Neural cell (in vitro differentiated cells): Measurements from ENCODE around the gene PDE4D. TPM values are rescaled to one million over a fixed set of nuclear protein-coding genes. Genes with fewer than 3 reads are reported as not detected.

Source experiments
- H2AFZ ChIP-seq: fragments of 200-600, 300-800 bp; sonication (generic), shearing (Covaris generic); 2 replicates; pipeline ENCODE4 v1.6.0; 2014; ENCODE audit warnings: low read depth, mild to moderate bottlenecking, antibody characterized with exemption, low read length, moderate library complexity
- H3F3A ChIP-seq: fragments of 200-600 bp; shearing (Covaris generic); 2 replicates; pipeline ENCODE4 v1.6.1; 2016; ENCODE audit warnings: mild to moderate bottlenecking, moderate library complexity, mixed read lengths, antibody characterized with exemption, low read length; ENCODE audit not compliant: insufficient read depth, poor library complexity, severe bottlenecking
- H3K27ac ChIP-seq: fragments of 200-600, 300-800 bp; sonication (generic), shearing (Covaris generic); 2 replicates; pipeline ENCODE4 v1.5.1; 2014; ENCODE audit warnings: mild to moderate bottlenecking, low read length, moderate library complexity
- H3K27me3 ChIP-seq: fragments of 300-800, 200-600 bp; sonication (generic), shearing (Covaris generic); 2 replicates; pipeline ENCODE4 v1.6.0; 2014; ENCODE audit warnings: mild to moderate bottlenecking, low read depth, low read length, moderate library complexity; ENCODE audit not compliant: insufficient read depth
- H3K36me3 ChIP-seq: fragments of 300-800, 200-600 bp; sonication (generic), shearing (Covaris generic); 2 replicates; pipeline ENCODE4 v1.5.1; 2014; ENCODE audit warnings: mild to moderate bottlenecking, antibody characterized with exemption, low read length, moderate library complexity; ENCODE audit not compliant: insufficient read depth
- H3K4me2 ChIP-seq: fragments of 300-800, 200-600 bp; sonication (generic), shearing (Covaris generic); 2 replicates; pipeline ENCODE4 v1.6.0; 2014; ENCODE audit warnings: mild to moderate bottlenecking, low read length
- H3K4me3 ChIP-seq: fragments of 300-800, 200-600 bp; sonication (generic), shearing (Covaris generic); 2 replicates; pipeline ENCODE4 v1.5.1; 2014; ENCODE audit warnings: mild to moderate bottlenecking, low read length, moderate library complexity
- H3K79me2 ChIP-seq: fragments of 200-600 bp; shearing (Covaris generic); replicated peaks from 2 replicates; pipeline ENCODE4 v1.6.0; 2014; ENCODE audit warnings: mild to moderate bottlenecking, low read length, moderate library complexity; ENCODE audit not compliant: insufficient read depth
- H3K9ac ChIP-seq: fragments of 300-800, 200-600 bp; sonication (generic), shearing (Covaris generic); 2 replicates; pipeline ENCODE4 v1.6.1; 2016; ENCODE audit warnings: mild to moderate bottlenecking, low read length, mixed read lengths
- H3K9me2 ChIP-seq: fragments of 200-600 bp; shearing (Covaris generic); 2 replicates; pipeline ENCODE4 v1.6.1; 2016; ENCODE audit warnings: mild to moderate bottlenecking, low read length, mixed read lengths; ENCODE audit not compliant: insufficient read depth
- H3K9me3 ChIP-seq: fragments of 200-600, 300-800 bp; sonication (generic), shearing (Covaris generic); 2 replicates; pipeline ENCODE4 v1.6.1; 2016; ENCODE audit warnings: mild to moderate bottlenecking, mixed run types, low read length, moderate library complexity, mixed read lengths
- H4K20me1 ChIP-seq: fragments of 200-600 bp; shearing (Covaris generic); 2 replicates; pipeline ENCODE4 v1.6.1; 2016; ENCODE audit warnings: mild to moderate bottlenecking, mixed run types; ENCODE audit not compliant: insufficient read depth
- EP300 ChIP-seq: fragments of 450-650 bp; conservative IDR thresholded peaks from 2 replicates; pipeline ENCODE4 v1.6.1; 2014; ENCODE audit warnings: antibody characterized with exemption, mild to moderate bottlenecking, moderate library complexity; ENCODE audit not compliant: poor library complexity, severe bottlenecking
- EZH2 ChIP-seq: fragments of 200-600, 300-800 bp; shearing (Covaris generic), sonication (generic); IDR thresholded peaks from 2 replicates; pipeline ENCODE4 v1.6.1; 2014; ENCODE audit warnings: antibody characterized with exemption, low read length, borderline replicate concordance, mild to moderate bottlenecking; ENCODE audit not compliant: insufficient read depth, poor library complexity, severe bottlenecking
- MXI1 ChIP-seq: fragments of 450-650 bp; conservative IDR thresholded peaks from 2 replicates; pipeline ENCODE4 v1.6.1; 2014; ENCODE audit warnings: antibody characterized with exemption, mild to moderate bottlenecking; ENCODE audit not compliant: poor library complexity, severe bottlenecking
- POLR2AphosphoS5 ChIP-seq: IDR thresholded peaks from 2 replicates; pipeline ENCODE4 v1.6.1; 2012
- RAD21 ChIP-seq: fragments of 450-650 bp; conservative IDR thresholded peaks from 2 replicates; pipeline ENCODE4 v1.6.1; 2014; ENCODE audit warnings: antibody characterized with exemption, mild to moderate bottlenecking, moderate library complexity
- SMC3 ChIP-seq: fragments of 450-650 bp; conservative IDR thresholded peaks from 2 replicates; pipeline ENCODE4 v1.6.1; 2014; ENCODE audit warnings: antibody characterized with exemption, mild to moderate bottlenecking, moderate library complexity; ENCODE audit not compliant: poor library complexity
- TAF1 ChIP-seq: IDR thresholded peaks from 2 replicates; pipeline ENCODE4 v1.6.1; 2012; ENCODE audit warnings: low read depth
- polyA plus RNA-seq: library from polyadenylated mRNA; depleted of rRNA; stranded (reverse); fragments of >200 nt; gene quantifications from 2 replicates; pipeline ENCODE4 v1.2.3, GENCODE V29; 2014
- TF ChIP-seq, protein P1 (sequence below): IDR thresholded peaks from 2 replicates; pipeline ENCODE4 v1.6.1; 2012; ENCODE audit warnings: borderline replicate concordance
- TF ChIP-seq, protein P2 (sequence below): fragments of 450-650 bp; IDR thresholded peaks from 2 replicates; pipeline ENCODE4 v1.5.1; 2014; ENCODE audit warnings: antibody characterized with exemption, mild to moderate bottlenecking, moderate library complexity; ENCODE audit not compliant: poor library complexity, severe bottlenecking

The PDE4D gene
- polyA plus RNA-seq, 1 donor from 2014 or later, result 42.8 TPM

DNA sequence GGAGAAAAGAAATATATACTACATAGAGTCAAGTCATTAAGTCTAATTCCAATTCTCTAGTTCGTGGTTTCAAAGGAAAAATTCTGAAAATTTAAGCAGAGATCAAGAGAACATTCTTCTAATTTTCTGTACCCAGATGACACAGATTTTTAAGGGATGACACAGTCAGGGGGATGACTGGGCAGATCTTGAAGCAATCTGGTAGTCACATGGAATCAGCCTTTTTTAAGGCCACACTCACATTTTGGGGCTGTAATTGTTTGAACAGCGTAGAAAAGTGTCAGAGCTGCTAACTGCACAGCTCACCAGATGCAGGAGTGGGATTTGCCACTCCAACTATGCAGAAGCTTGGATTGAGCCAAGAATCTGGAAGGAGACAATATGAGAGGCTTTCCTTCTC is 20.4 kb downstream of the PDE4D start:
- H3K9me3 ChIP-seq, result no peaks in the 10 kb centered on the region
- H3K36me3 ChIP-seq, result no peaks in the 10 kb centered on the region
- H3F3A ChIP-seq, result no peaks in the 10 kb centered on the region
- H3K4me2 ChIP-seq, result no peak overlapping the region
- TF ChIP-seq TAF1 (no peak), POLR2AphosphoS5 (no peak), SMC3 (no peak), EZH2 (no peak), MXI1 (no peak), EP300 (no peak), RAD21 (no peak)
- TF ChIP-seq, protein P1, sequence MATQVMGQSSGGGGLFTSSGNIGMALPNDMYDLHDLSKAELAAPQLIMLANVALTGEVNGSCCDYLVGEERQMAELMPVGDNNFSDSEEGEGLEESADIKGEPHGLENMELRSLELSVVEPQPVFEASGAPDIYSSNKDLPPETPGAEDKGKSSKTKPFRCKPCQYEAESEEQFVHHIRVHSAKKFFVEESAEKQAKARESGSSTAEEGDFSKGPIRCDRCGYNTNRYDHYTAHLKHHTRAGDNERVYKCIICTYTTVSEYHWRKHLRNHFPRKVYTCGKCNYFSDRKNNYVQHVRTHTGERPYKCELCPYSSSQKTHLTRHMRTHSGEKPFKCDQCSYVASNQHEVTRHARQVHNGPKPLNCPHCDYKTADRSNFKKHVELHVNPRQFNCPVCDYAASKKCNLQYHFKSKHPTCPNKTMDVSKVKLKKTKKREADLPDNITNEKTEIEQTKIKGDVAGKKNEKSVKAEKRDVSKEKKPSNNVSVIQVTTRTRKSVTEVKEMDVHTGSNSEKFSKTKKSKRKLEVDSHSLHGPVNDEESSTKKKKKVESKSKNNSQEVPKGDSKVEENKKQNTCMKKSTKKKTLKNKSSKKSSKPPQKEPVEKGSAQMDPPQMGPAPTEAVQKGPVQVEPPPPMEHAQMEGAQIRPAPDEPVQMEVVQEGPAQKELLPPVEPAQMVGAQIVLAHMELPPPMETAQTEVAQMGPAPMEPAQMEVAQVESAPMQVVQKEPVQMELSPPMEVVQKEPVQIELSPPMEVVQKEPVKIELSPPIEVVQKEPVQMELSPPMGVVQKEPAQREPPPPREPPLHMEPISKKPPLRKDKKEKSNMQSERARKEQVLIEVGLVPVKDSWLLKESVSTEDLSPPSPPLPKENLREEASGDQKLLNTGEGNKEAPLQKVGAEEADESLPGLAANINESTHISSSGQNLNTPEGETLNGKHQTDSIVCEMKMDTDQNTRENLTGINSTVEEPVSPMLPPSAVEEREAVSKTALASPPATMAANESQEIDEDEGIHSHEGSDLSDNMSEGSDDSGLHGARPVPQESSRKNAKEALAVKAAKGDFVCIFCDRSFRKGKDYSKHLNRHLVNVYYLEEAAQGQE, result no peak
- TF ChIP-seq, protein P2, sequence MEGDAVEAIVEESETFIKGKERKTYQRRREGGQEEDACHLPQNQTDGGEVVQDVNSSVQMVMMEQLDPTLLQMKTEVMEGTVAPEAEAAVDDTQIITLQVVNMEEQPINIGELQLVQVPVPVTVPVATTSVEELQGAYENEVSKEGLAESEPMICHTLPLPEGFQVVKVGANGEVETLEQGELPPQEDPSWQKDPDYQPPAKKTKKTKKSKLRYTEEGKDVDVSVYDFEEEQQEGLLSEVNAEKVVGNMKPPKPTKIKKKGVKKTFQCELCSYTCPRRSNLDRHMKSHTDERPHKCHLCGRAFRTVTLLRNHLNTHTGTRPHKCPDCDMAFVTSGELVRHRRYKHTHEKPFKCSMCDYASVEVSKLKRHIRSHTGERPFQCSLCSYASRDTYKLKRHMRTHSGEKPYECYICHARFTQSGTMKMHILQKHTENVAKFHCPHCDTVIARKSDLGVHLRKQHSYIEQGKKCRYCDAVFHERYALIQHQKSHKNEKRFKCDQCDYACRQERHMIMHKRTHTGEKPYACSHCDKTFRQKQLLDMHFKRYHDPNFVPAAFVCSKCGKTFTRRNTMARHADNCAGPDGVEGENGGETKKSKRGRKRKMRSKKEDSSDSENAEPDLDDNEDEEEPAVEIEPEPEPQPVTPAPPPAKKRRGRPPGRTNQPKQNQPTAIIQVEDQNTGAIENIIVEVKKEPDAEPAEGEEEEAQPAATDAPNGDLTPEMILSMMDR, result no peak
- H4K20me1 ChIP-seq, result no peaks in the 10 kb centered on the region
- no peak overlapping the region for H3K9ac ChIP-seq
- H3K27me3 ChIP-seq, result no peaks in the 10 kb centered on the region
- H3K27ac ChIP-seq, result no peak overlapping the region
- no peaks in the 10 kb centered on the region for H3K9me2 ChIP-seq
- H3K4me3 ChIP-seq, result no peak overlapping the region
- H3K79me2 ChIP-seq, result no peaks in the 10 kb centered on the region
- H2AFZ ChIP-seq, result no peak overlapping the region

DNA sequence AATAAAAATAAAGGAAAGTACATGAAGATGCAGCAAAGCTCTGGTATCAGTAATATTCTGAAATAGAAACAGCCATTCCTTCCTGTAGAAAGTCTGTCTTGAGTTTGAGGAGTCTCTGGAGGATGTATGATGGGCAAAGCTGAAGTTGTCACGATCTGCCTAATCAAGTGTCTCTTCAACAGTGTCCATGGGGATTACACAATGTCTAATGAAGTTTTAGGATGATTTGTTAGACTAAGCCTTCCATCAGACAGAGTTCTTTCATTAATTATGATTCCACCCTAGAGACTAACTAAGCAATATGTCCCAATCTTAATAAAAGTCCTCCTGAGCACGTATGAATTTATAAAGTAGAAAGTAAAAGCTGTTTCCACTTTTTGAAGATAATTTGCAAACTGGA is 26.9 kb downstream of the PDE4D start:
- Histone ChIP-seq H3K27ac (no peak overlapping the region), H3F3A (no peaks in the 10 kb centered on the region), H3K4me3 (no peak overlapping the region), H3K27me3 (no peaks in the 10 kb centered on the region), H2AFZ (no peak overlapping the region), H3K9ac (no peak overlapping the region), H3K9me3 (no peaks in the 10 kb centered on the region), H3K79me2 (no peaks in the 10 kb centered on the region), H3K36me3 (no peaks in the 10 kb centered on the region), H3K9me2 (no peaks in the 10 kb centered on the region), H3K4me2 (no peak overlapping the region), H4K20me1 (no peaks in the 10 kb centered on the region)
- no peak for TF ChIP-seq EZH2

GRCh38 chr5:59864718-59865117 is 28.8 kb downstream of the PDE4D start:
- Histone ChIP-seq H3K9me3 (no peaks in the 10 kb centered on the region), H3K79me2 (no peaks in the 10 kb centered on the region)
- TF ChIP-seq, protein P1, result no peak
- TF ChIP-seq MXI1 (no peak), SMC3 (no peak), EP300 (no peak), POLR2AphosphoS5 (no peak), EZH2 (no peak), RAD21 (no peak), TAF1 (no peak)
- TF ChIP-seq, protein P2, result no peak

More at GRCh38 chr5:59864718-59865117, 28.8 kb downstream of the PDE4D start:
- Histone ChIP-seq H3K36me3 (no peaks in the 10 kb centered on the region), H3K27ac (no peak overlapping the region), H3K4me3 (no peak overlapping the region), H3F3A (no peaks in the 10 kb centered on the region), H3K4me2 (no peak overlapping the region), H4K20me1 (no peaks in the 10 kb centered on the region), H3K27me3 (no peaks in the 10 kb centered on the region), H3K9ac (no peak overlapping the region), H3K9me2 (no peaks in the 10 kb centered on the region), H2AFZ (no peak overlapping the region)
